ENCODE data around the gene GPR4.

GPR4 gene

GRCh38 chr19:45595814-45596213, 6.2 kb downstream of the GPR4 start:
- TF ChIP-seq CTCF (IDR thresholded peaks at IDR 0.05; ENCODE audit: control insufficient read depth, insufficient read depth, low read depth, low read length, missing control alignments) = no peak
- no peak for DNase-seq (ENCODE audit: low read depth)
- H3K4me3 ChIP-seq (ENCODE audit: control insufficient read depth, low read depth, low read length) = no peak overlapping the region

- TF ChIP-seq CTCF (IDR thresholded peaks at IDR 0.05; ENCODE audit: control insufficient read depth, insufficient read depth, low read depth, low read length, missing control alignments) = no peak
- no peak for DNase-seq (ENCODE audit: low read depth)
- H3K4me3 ChIP-seq (ENCODE audit: control insufficient read depth, low read depth, low read length) = no peak overlapping the region
Measured at GRCh38 chr19:45593520-45593919, 8.5 kb downstream of the GPR4 start.

- TF ChIP-seq CTCF (IDR thresholded peaks at IDR 0.05; ENCODE audit: control insufficient read depth, insufficient read depth, low read depth, low read length, missing control alignments) = no peak
- H3K4me3 ChIP-seq (ENCODE audit: control insufficient read depth, low read depth, low read length) = no peak overlapping the region
- no peak for DNase-seq (ENCODE audit: low read depth)
Measured at GRCh38 chr19:45592366-45592765, 9.6 kb downstream of the GPR4 start.

GRCh38 chr19:45591638-45592005, 10.4 kb downstream of the GPR4 start:
- no peak for DNase-seq (ENCODE audit: low read depth)

GRCh38 chr19:45591004-45591637, 10.9 kb downstream of the GPR4 start:
- no peak for DNase-seq (ENCODE audit: low read depth)
- TF ChIP-seq CTCF (IDR thresholded peaks at IDR 0.05; ENCODE audit: control insufficient read depth, insufficient read depth, low read depth, low read length, missing control alignments) = peak; percentile 57
- H3K4me3 ChIP-seq (ENCODE audit: control insufficient read depth, low read depth, low read length) = no peak overlapping the region

More at GRCh38 chr19:45591638-45592005, 10.4 kb downstream of the GPR4 start:
- TF ChIP-seq CTCF (IDR thresholded peaks at IDR 0.05; ENCODE audit: control insufficient read depth, insufficient read depth, low read depth, low read length, missing control alignments) = no peak
- H3K4me3 ChIP-seq (ENCODE audit: control insufficient read depth, low read depth, low read length) = no peak overlapping the region

GRCh38 chr19:45590300-45591003, 11.6 kb downstream of the GPR4 start:
- TF ChIP-seq CTCF (IDR thresholded peaks at IDR 0.05; ENCODE audit: control insufficient read depth, insufficient read depth, low read depth, low read length, missing control alignments) = no peak
- H3K4me3 ChIP-seq (ENCODE audit: control insufficient read depth, low read depth, low read length) = no peak overlapping the region
- no peak for DNase-seq (ENCODE audit: low read depth)
